NK-92 treated with Interleukin-12 subunit alpha and Interleukin-12 subunit beta, amount 100 ng/mL, for 24 hours (cell line): ENCODE measurements around the gene KRTAP2-3.
"Not testable (repeated sequence)": the region's sequence is repeated elsewhere in the genome, so short reads cannot be mapped to it uniquely, and the experiment has no call there.

Source experiments
- DNase-seq: peaks from one replicate; lab custom pipeline; 2025; lab: John Stamatoyannopoulos, UW

KRTAP2-3 gene

GRCh38 chr17:41060052-41060604 is at the start of gene KRTAP2-3:
TSS of gene KRTAP2-3 (minus strand) at chr17:41060114. CDS start at chr17:41060050, 64 bp downstream.
- no peak for DNase-seq

GRCh38 chr17:41108728-41109386 is 48.9 kb upstream of the KRTAP2-3 start:
- DNase-seq, result not testable (repeated sequence)

GRCh38 chr17:41107941-41108450 is 48.1 kb upstream of the KRTAP2-3 start:
- DNase-seq, result no peak

- not testable (repeated sequence) for DNase-seq
Measured at GRCh38 chr17:41105347-41105746, 45.4 kb upstream of the KRTAP2-3 start, which contains the start of gene KRTAP4-9. TSS of gene KRTAP4-9 (plus strand) at chr17:41105389. CDS start at chr17:41105389, 0 bp downstream.

- DNase-seq, result not testable (repeated sequence)
Measured at GRCh38 chr17:41104386-41105038, 44.6 kb upstream of the KRTAP2-3 start.

GRCh38 chr17:41103896-41104295 is 44.0 kb upstream of the KRTAP2-3 start:
- DNase-seq, result no peak

GRCh38 chr17:41101586-41102259 is 41.8 kb upstream of the KRTAP2-3 start, which contains the start of gene KRTAP4-16:
TSS of gene KRTAP4-16 (minus strand) at chr17:41102209. CDS start at chr17:41102209, 0 bp downstream.
- DNase-seq, result no peak

- DNase-seq, result not testable (repeated sequence)
Measured at GRCh38 chr17:41099682-41100480, 40.0 kb upstream of the KRTAP2-3 start.

GRCh38 chr17:41098481-41098880 is 38.6 kb upstream of the KRTAP2-3 start:
- DNase-seq, result no peak

GRCh38 chr17:41098042-41098441 is 38.1 kb upstream of the KRTAP2-3 start, which contains the start of gene KRTAP4-8:
TSS of gene KRTAP4-8 (minus strand) at chr17:41098142. CDS start at chr17:41098084, 58 bp downstream.
- no peak for DNase-seq

- no peak for DNase-seq
Measured at GRCh38 chr17:41096055-41096454, 36.1 kb upstream of the KRTAP2-3 start.

GRCh38 chr17:41088760-41089352 is 28.9 kb upstream of the KRTAP2-3 start:
- DNase-seq, result not testable (repeated sequence)

GRCh38 chr17:41084100-41084856 is 24.4 kb upstream of the KRTAP2-3 start, which contains the start of gene KRTAP4-7:
TSS of gene KRTAP4-7 (plus strand) at chr17:41084150. CDS start at chr17:41084207, 57 bp downstream.
- DNase-seq, result not testable (repeated sequence)

GRCh38 chr17:41083427-41083826 is 23.5 kb upstream of the KRTAP2-3 start:
- not testable (repeated sequence) for DNase-seq

- DNase-seq, result no peak
Measured at GRCh38 chr17:41082626-41083025, 22.7 kb upstream of the KRTAP2-3 start.

- no peak for DNase-seq
Measured at GRCh38 chr17:41076788-41077187, 16.9 kb upstream of the KRTAP2-3 start.

- DNase-seq, result no peak
Measured at GRCh38 chr17:41073676-41074075, 13.8 kb upstream of the KRTAP2-3 start.

- no peak for DNase-seq
Measured at GRCh38 chr17:41071606-41072360, 11.9 kb upstream of the KRTAP2-3 start.

- DNase-seq, result no peak
Measured at GRCh38 chr17:41069031-41069430, 9.1 kb upstream of the KRTAP2-3 start.
